ENCODE measurements around the gene P3H1.
"Not testable (repeated sequence)": the region's sequence is repeated elsewhere in the genome, so short reads cannot be mapped to it uniquely, and the experiment has no call there.

P3H1 gene

DNA sequence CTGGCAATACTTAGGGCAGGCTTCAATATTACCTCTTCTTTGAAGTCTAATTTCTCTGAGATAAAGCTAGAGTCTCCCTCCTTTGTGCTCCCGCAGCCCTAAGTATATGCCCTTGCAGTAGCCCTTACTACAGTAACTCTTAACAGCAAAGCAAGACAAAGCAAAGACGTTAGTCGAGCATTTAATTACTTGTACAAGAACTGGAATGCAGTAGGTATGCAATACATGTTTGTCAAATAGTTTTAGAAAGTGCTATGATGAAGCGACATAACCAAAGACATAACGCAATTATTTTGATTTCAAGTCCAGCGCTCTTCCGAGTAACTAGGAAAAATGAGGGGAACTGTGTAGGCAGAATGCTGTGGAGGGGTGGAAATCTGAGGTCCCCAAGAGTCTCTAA, 1.6 kb downstream of the P3H1 start:
- Mint-ChIP-seq H3K9me3 (no peaks in the 10 kb centered on the region), H3K36me3 (ENCODE audit: insufficient read depth) (peaks cover 25% of the 10 kb centered on the region), H3K4me1 (ENCODE audit: low read depth in 2 of 2) (peaks cover 9 to 18% of the 10 kb centered on the region in 2 donors), H3K27ac (no peak overlapping the region), H3K27me3 (no peaks in the 10 kb centered on the region), H3K4me3 (no peak overlapping the region)
- DNase-seq (no peak), ATAC-seq (replicated peaks) (no peak)

DNA sequence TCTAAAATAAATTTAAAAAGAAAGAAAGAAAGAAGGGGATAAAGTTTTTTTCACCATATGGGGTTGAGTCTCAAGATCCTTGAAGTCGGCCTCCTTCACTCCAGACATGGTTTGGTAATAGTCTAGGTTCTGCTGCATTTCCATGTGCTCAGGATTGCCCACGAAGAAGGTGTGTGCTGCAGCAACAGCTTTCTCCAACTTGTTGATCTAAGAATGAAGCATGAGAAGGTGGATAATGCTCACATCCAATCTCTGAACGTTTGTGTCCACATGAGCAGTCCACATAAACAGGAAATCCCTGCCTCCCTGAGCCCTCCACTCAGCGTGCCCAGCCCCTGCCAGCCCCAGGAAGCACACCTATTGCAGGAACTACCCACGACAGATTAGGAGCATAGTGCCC, 4.6 kb downstream of the P3H1 start:
- ATAC-seq (replicated peaks) (no peak), DNase-seq (no peak)
- Mint-ChIP-seq H3K36me3 (ENCODE audit: insufficient read depth) (peaks cover 20% of the 10 kb centered on the region), H3K27ac (peak overlapping the region in 1 of 2 donors; percentile 22), H3K4me3 (no peak overlapping the region), H3K9me3 (no peaks in the 10 kb centered on the region), H3K4me1 (ENCODE audit: low read depth in 2 of 2) (peaks cover 0 to 3% of the 10 kb centered on the region in 2 donors), H3K27me3 (no peaks in the 10 kb centered on the region)

DNA sequence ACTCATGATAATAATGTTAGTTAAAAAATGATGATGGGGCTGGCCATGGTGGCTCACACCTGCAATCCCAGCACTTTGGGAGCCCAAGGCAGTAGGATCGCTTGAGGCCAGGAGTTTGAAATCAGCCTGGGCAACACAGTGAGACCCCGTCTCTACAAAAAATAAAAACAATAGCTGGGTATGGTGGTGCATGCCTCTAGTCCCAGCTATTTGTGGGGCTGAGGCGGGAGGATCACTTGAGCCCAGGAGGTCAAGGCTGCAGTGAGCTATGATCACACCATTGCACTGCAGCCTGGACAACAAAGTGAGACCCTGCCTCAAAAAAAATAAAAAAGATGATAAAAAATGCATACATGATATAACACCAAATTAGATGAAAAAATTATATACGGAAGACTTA, 5.3 kb downstream of the P3H1 start:
- Mint-ChIP-seq H3K36me3 (ENCODE audit: insufficient read depth) (peaks cover 20% of the 10 kb centered on the region), H3K4me1 (ENCODE audit: low read depth in 2 of 2) (peaks cover 5 to 6% of the 10 kb centered on the region in 2 donors), H3K27me3 (no peaks in the 10 kb centered on the region), H3K27ac (no peak overlapping the region), H3K4me3 (no peak overlapping the region), H3K9me3 (no peaks in the 10 kb centered on the region)
- no peak for ATAC-seq (replicated peaks)
- DNase-seq: no peak

- Mint-ChIP-seq H3K36me3 (ENCODE audit: insufficient read depth) (peaks cover 24% of the 10 kb centered on the region), H3K27me3 (no peaks in the 10 kb centered on the region), H3K4me3 (no peak overlapping the region), H3K9me3 (no peaks in the 10 kb centered on the region), H3K27ac (no peak overlapping the region), H3K4me1 (ENCODE audit: low read depth in 2 of 2) (peaks cover 2 to 6% of the 10 kb centered on the region in 2 donors)
- DNase-seq (no peak), ATAC-seq (replicated peaks) (no peak)
Measured at GRCh38 chr1:42759114-42759513, 7.7 kb downstream of the P3H1 start.

- Mint-ChIP-seq H3K36me3 (ENCODE audit: insufficient read depth) (peaks cover 28% of the 10 kb centered on the region), H3K4me3 (no peak overlapping the region), H3K4me1 (ENCODE audit: low read depth in 2 of 2) (peaks cover 2 to 6% of the 10 kb centered on the region in 2 donors), H3K9me3 (no peaks in the 10 kb centered on the region), H3K27me3 (no peaks in the 10 kb centered on the region), H3K27ac (no peak overlapping the region)
- DNase-seq: no peak
- ATAC-seq (replicated peaks): no peak
Measured at GRCh38 chr1:42758641-42759040, 8.2 kb downstream of the P3H1 start.

- no peak overlapping the region for H3K27ac Mint-ChIP-seq
- no peak for DNase-seq
- peaks cover 24% of the 10 kb centered on the region for H3K36me3 Mint-ChIP-seq (ENCODE audit: insufficient read depth)
Measured at GRCh38 chr1:42757892-42758275, 8.9 kb downstream of the P3H1 start.

GRCh38 chr1:42756956-42757891, 9.6 kb downstream of the P3H1 start:
- peak; percentile 48 for ATAC-seq (replicated peaks)
- Mint-ChIP-seq H3K4me1 (ENCODE audit: low read depth in 2 of 2) (peaks cover 2 to 6% of the 10 kb centered on the region in 2 donors), H3K9me3 (no peaks in the 10 kb centered on the region), H3K27me3 (no peaks in the 10 kb centered on the region), H3K27ac (peak overlapping the region; percentile 30 to 55), H3K4me3 (no peak overlapping the region), H3K36me3 (ENCODE audit: insufficient read depth) (peaks cover 31% of the 10 kb centered on the region)
- DNase-seq: no peak

More at GRCh38 chr1:42757892-42758275, 8.9 kb downstream of the P3H1 start:
- H3K9me3 Mint-ChIP-seq: no peaks in the 10 kb centered on the region
- no peak for ATAC-seq (replicated peaks)
- no peaks in the 10 kb centered on the region for H3K27me3 Mint-ChIP-seq
- no peak overlapping the region for H3K4me3 Mint-ChIP-seq
- peaks cover 2 to 6% of the 10 kb centered on the region in 2 donors for H3K4me1 Mint-ChIP-seq (ENCODE audit: low read depth in 2 of 2)

DNA sequence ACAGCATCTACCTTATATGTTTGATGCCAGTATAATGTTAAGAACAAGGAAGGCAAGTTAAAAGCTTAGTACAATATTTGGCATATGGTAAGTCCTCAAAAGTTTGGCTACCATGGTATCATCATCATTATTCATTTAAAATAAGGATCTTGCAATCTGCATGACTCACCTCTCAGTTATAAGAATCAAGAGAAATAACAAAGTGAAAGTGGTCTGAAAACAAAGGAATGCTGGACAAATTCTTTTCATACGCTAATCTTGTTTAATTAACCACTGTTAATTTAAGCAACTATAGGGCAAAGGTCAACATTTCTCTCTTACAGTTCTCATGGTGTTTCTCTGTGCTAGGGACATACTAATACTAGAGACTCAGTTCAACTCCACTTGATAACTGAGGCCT, 13.8 kb downstream of the P3H1 start:
- no peaks in the 10 kb centered on the region for H3K27me3 Mint-ChIP-seq
- ATAC-seq (replicated peaks): no peak
- H3K4me3 Mint-ChIP-seq: no peak overlapping the region
- H3K9me3 Mint-ChIP-seq: no peaks in the 10 kb centered on the region
- H3K4me1 Mint-ChIP-seq (ENCODE audit: low read depth in 2 of 2): peaks cover 2 to 6% of the 10 kb centered on the region in 2 donors
- H3K36me3 Mint-ChIP-seq (ENCODE audit: insufficient read depth): peaks cover 23% of the 10 kb centered on the region
- H3K27ac Mint-ChIP-seq: no peak overlapping the region
- DNase-seq: no peak

DNA sequence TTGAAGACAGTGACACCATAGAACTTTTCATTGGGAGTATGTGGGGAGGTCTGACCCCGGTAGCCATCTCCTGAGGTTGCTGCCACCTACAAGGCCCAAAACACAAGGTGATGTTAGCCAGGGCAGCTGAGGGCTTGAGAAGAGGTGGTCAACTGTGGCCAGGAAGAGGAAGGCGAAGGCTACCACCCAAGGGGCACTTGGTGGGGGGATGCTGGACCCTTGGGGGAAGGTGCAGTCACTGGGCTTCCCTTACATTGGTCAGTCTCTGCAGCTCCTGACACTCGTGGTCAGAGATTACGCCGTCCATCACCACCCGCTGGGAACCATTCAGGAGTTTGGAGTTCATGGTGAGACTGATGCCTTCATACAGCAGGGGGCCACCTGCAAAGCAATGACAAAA, 14.5 kb downstream of the P3H1 start:
- DNase-seq: no peak
- no peak overlapping the region for H3K27ac Mint-ChIP-seq
- H3K4me1 Mint-ChIP-seq (ENCODE audit: low read depth in 2 of 2): peaks cover 2 to 6% of the 10 kb centered on the region in 2 donors
- H3K9me3 Mint-ChIP-seq: no peaks in the 10 kb centered on the region
- no peak for ATAC-seq (replicated peaks)
- H3K4me3 Mint-ChIP-seq: no peak overlapping the region
- H3K27me3 Mint-ChIP-seq: no peaks in the 10 kb centered on the region
- H3K36me3 Mint-ChIP-seq (ENCODE audit: insufficient read depth): peaks cover 27% of the 10 kb centered on the region

GRCh38 chr1:42751511-42752070, 15.2 kb downstream of the P3H1 start:
- H3K4me1 Mint-ChIP-seq (ENCODE audit: low read depth in 2 of 2); H3K27me3 Mint-ChIP-seq; H3K9me3 Mint-ChIP-seq; ATAC-seq (replicated peaks); H3K4me3 Mint-ChIP-seq; DNase-seq; H3K27ac Mint-ChIP-seq: not testable (repeated sequence)
- peaks cover 26% of the 10 kb centered on the region for H3K36me3 Mint-ChIP-seq (ENCODE audit: insufficient read depth)

DNA sequence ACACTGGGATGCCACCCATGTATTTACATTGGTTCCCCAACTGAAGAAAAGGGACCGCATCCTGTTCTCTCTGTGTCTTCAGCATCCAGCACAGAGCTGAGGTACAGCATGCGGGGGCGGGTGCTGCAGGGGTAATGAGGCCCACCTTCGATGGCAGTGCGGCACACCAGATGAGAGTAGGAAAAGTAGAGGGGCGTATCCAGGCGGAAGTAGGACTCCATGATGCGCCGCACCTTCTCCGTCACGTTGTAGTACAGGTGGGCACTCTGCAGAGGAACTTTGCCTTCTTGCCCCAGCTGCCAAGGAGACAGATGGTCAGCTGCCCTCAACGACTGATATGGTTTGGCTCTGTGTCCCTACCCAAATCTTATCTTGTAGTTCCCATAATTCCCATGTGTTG, 16.8 kb downstream of the P3H1 start:
- ATAC-seq (replicated peaks): no peak

DNA sequence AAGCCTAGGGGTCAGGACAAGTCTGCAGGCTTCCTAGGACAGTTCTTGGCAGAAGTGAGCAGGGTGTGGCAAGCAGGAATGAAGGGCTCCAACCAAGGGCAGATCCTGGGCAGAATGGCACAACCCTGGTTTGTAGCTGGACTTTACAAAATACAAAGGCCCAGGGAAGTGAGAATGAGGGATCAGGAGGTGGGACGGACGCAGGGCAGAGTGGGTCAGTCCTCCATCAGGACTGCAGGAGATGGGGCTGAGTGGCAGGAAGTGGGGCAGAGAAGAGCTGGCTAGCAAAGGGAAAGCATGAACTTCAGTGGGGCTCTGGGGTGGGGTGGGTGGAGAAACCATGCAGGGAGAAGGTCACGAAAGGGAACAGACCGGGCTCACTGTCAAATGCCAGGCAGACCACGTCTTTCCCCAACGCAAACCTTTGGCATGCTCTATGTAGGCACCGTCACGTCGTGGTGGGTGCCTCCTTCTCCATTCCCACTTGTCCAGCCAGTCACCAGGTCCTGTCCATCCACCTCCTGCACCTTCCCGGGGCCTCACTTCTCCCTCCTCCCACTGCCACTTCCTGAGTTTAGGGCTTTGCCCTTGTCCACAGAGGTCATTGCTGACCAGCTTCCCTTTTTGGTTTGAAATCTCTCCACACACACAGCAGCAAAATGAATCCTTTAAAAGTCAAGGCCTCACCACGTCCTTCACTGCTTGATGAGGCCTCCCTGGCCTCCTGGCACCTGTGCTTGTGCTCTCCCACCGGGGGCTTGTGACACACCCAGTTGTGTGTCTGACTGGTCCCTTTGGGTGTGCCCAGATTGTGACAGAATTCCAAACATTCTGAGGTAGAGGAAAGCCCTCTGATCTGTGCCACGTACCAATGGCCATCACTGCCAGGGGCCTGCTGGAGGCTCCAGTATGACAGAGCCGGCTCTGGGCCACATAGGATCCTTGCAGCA, 18.1 kb downstream of the P3H1 start:
- peaks cover 25% of the 10 kb centered on the region for H3K36me3 Mint-ChIP-seq (ENCODE audit: insufficient read depth)
- no peak for ATAC-seq (replicated peaks)
- DNase-seq: no peak
- H3K4me3 Mint-ChIP-seq: no peak overlapping the region
- H3K9me3 Mint-ChIP-seq: no peaks in the 10 kb centered on the region
- peak overlapping the region in 1 of 2 donors; percentile 39 for H3K27ac Mint-ChIP-seq
- H3K4me1 Mint-ChIP-seq (ENCODE audit: low read depth in 2 of 2): no peaks in the 10 kb centered on the region
- H3K27me3 Mint-ChIP-seq: no peaks in the 10 kb centered on the region

More for the DNA sequence above, 16.8 kb downstream of the P3H1 start:
- H3K9me3 Mint-ChIP-seq: no peaks in the 10 kb centered on the region
- no peak overlapping the region for H3K4me3 Mint-ChIP-seq
- peak overlapping the region in 1 of 2 donors; percentile 57 for H3K27ac Mint-ChIP-seq
- no peaks in the 10 kb centered on the region for H3K4me1 Mint-ChIP-seq (ENCODE audit: low read depth in 2 of 2)
- H3K27me3 Mint-ChIP-seq: no peaks in the 10 kb centered on the region
- no peak for DNase-seq
- H3K36me3 Mint-ChIP-seq (ENCODE audit: insufficient read depth): peaks cover 28% of the 10 kb centered on the region

- ATAC-seq (replicated peaks) (no peak), DNase-seq (no peak)
- H3K27ac Mint-ChIP-seq: no peak overlapping the region
- H3K4me1 Mint-ChIP-seq (ENCODE audit: low read depth in 2 of 2): no peaks in the 10 kb centered on the region
- H3K36me3 Mint-ChIP-seq (ENCODE audit: insufficient read depth): peaks cover 24% of the 10 kb centered on the region
- no peak overlapping the region for H3K4me3 Mint-ChIP-seq
- H3K9me3 Mint-ChIP-seq: no peaks in the 10 kb centered on the region
- no peaks in the 10 kb centered on the region for H3K27me3 Mint-ChIP-seq
Measured at GRCh38 chr1:42748021-42748420, 18.8 kb downstream of the P3H1 start.
